HFFc6 (cell line): ENCODE results near the gene CCDC137. TPM values are rescaled to one million over a fixed set of nuclear protein-coding genes. Genes with fewer than 3 reads are reported as not detected.

Experiments used
- DNase-seq: peaks from one replicate; pipeline ENCODE4 v3.0.0-alpha.2; 2018
- H3K27ac Mint-ChIP-seq: 2 replicates; pipeline ENCODE4 v1.8.0; 2020; ENCODE audit warnings: mild to moderate bottlenecking, mixed read lengths
- H3K27me3 Mint-ChIP-seq: 2 replicates; pipeline ENCODE4 v1.8.0; 2021; ENCODE audit warnings: mild to moderate bottlenecking, moderate library complexity, mixed read lengths; ENCODE audit not compliant: insufficient read depth
- H3K36me3 Mint-ChIP-seq: 2 replicates; pipeline ENCODE4 v1.8.0; 2021; ENCODE audit warnings: low read depth, mixed read lengths
- H3K4me1 Mint-ChIP-seq: 2 replicates; pipeline ENCODE4 v1.8.0; 2020; ENCODE audit warnings: low read depth, mixed read lengths
- H3K4me3 Mint-ChIP-seq: 2 replicates; pipeline ENCODE4 v1.8.0; 2020; ENCODE audit warnings: mild to moderate bottlenecking, moderate library complexity, mixed read lengths
- H3K9me3 Mint-ChIP-seq: 2 replicates; pipeline ENCODE4 v1.8.0; 2020; ENCODE audit warnings: mild to moderate bottlenecking, mixed read lengths
- CTCF ChIP-seq: fragments of 200-600 bp; sonication (generic); IDR thresholded peaks from 2 replicates; pipeline ENCODE4 v1.5.0; 2021; ENCODE audit warnings: antibody characterized with exemption, mild to moderate bottlenecking
- total RNA-seq, 6 experiments: library from RNA; stranded (reverse); fragmentation: NEBNext Ultra II Directional; extraction: Animal tissue kit (Norgen Biotek cat#: 25700); gene quantifications; 2 replicates in 1 of 6; 3 replicates in 5 of 6; pipeline ENCODE4 v1.2.3, GENCODE V29; 2021

Gene CCDC137
- total RNA-seq, 6 experiments from 2014 or later: 22.8 to 28.8 (median 25.2) TPM

- H3K36me3 Mint-ChIP-seq: peaks cover 23% of the 10 kb centered on the region
- no peak for DNase-seq
Observed at GRCh38 chr17:81631482-81631881, 35.1 kb upstream of the CCDC137 start.

GRCh38 chr17:81635431-81635830 is 31.1 kb upstream of the CCDC137 start:
- Mint-ChIP-seq H3K27ac (peak overlapping the region; percentile 92), H3K4me1 (peaks cover 30% of the 10 kb centered on the region), H3K9me3 (no peaks in the 10 kb centered on the region), H3K27me3 (no peaks in the 10 kb centered on the region; the same call in 1 of the 2 replicates), H3K4me3 (peak overlapping the region; percentile 94), H3K36me3 (peaks cover 14% of the 10 kb centered on the region)
- no peak for DNase-seq
- no peak for TF ChIP-seq CTCF

More at GRCh38 chr17:81631482-81631881, 35.1 kb upstream of the CCDC137 start:
- H3K27ac Mint-ChIP-seq: no peak overlapping the region
- TF ChIP-seq CTCF: no peak
- H3K4me3 Mint-ChIP-seq: no peak overlapping the region
- no peaks in the 10 kb centered on the region for H3K9me3 Mint-ChIP-seq
- H3K27me3 Mint-ChIP-seq: no peaks in the 10 kb centered on the region; the same call in 1 of the 2 replicates
- peaks cover 15% of the 10 kb centered on the region for H3K4me1 Mint-ChIP-seq

- peaks cover 32% of the 10 kb centered on the region for H3K4me1 Mint-ChIP-seq
- peak; percentile 61 for DNase-seq
- TF ChIP-seq CTCF: no peak
- H3K4me3 Mint-ChIP-seq: peak overlapping the region; percentile 94
- peaks cover 14% of the 10 kb centered on the region for H3K36me3 Mint-ChIP-seq
- no peaks in the 10 kb centered on the region for H3K9me3 Mint-ChIP-seq
- H3K27ac Mint-ChIP-seq: peak overlapping the region; percentile 92
- no peaks in the 10 kb centered on the region; the same call in 1 of the 2 replicates for H3K27me3 Mint-ChIP-seq
Observed at GRCh38 chr17:81635973-81636504, 30.5 kb upstream of the CCDC137 start.

GRCh38 chr17:81636505-81637288 is 29.8 kb upstream of the CCDC137 start, which contains the start of the genes NPLOC4 and TSPAN10:
Gene NPLOC4, minus strand, starts transcription at chr17:81637112. Its CDS starts 182 bp downstream, at chr17:81636930.
Gene TSPAN10, plus strand, starts transcription at chr17:81637196. Its CDS starts 5,217 bp downstream, at chr17:81642413.
- no peak for TF ChIP-seq CTCF
- Mint-ChIP-seq H3K36me3 (peaks cover 10% of the 10 kb centered on the region), H3K27me3 (no peaks in the 10 kb centered on the region; the same call in 1 of the 2 replicates), H3K4me1 (peaks cover 38% of the 10 kb centered on the region), H3K4me3 (peak within 1 kb of the TSS; percentile 94), H3K27ac (peak within 1 kb of the TSS; percentile 92), H3K9me3 (no peaks in the 10 kb centered on the region)
- peak; percentile 67 for DNase-seq

- no peak for TF ChIP-seq CTCF
- Mint-ChIP-seq H3K27ac (no peak overlapping the region), H3K27me3 (no peaks in the 10 kb centered on the region; the same call in 1 of the 2 replicates), H3K9me3 (no peaks in the 10 kb centered on the region), H3K4me1 (peaks cover 39% of the 10 kb centered on the region), H3K4me3 (no peak overlapping the region; the same call in 1 of the 2 replicates), H3K36me3 (peaks cover 9% of the 10 kb centered on the region)
- DNase-seq: no peak
Observed at GRCh38 chr17:81638683-81639082, 27.9 kb upstream of the CCDC137 start.
